Activated naive CD4-positive, alpha-beta T cell treated with anti-CD3 and anti-CD28 coated beads for 36 hours (primary cell): ENCODE data around the gene TRPV4. TPM values are rescaled to one million over a fixed set of nuclear protein-coding genes. Genes with fewer than 3 reads are reported as not detected.

Experiments
- CTCF ChIA-PET: fragments of 350-600 bp; sonication (Branson Sonifier 250); formaldehyde crosslinking; loops from one replicate; lab custom pipeline; 2021; ENCODE audit warnings: antibody characterized with exemption; lab: Charles Lee
- DNase-seq: peaks from one replicate; pipeline ENCODE4 v3.0.0-alpha.2; 2020
- H3K27ac Mint-ChIP-seq: one replicate; pipeline ENCODE4 v1.8.0; 2021; ENCODE audit warnings: mild to moderate bottlenecking, mixed read lengths
- H3K27me3 Mint-ChIP-seq: one replicate; pipeline ENCODE4 v1.8.0; 2021; ENCODE audit warnings: low read depth, mixed read lengths
- H3K36me3 Mint-ChIP-seq: one replicate; pipeline ENCODE4 v1.8.0; 2021; ENCODE audit warnings: low read depth, mixed read lengths
- H3K4me1 Mint-ChIP-seq: one replicate; pipeline ENCODE4 v1.8.0; 2021; ENCODE audit warnings: low read depth, mixed read lengths
- H3K4me3 Mint-ChIP-seq: one replicate; pipeline ENCODE4 v1.8.0; 2021; ENCODE audit warnings: mild to moderate bottlenecking, moderate library complexity, mixed read lengths
- H3K9me3 Mint-ChIP-seq: one replicate; pipeline ENCODE4 v1.8.0; 2021; ENCODE audit warnings: mixed read lengths
- intact Hi-C: fragments of 100-400 bp; cut with micrococcal nuclease; formaldehyde crosslinking; loops from one replicate; pipeline ENCODE4 v1.15.1; 2023
- total RNA-seq, 2 experiments: library from RNA; stranded (reverse); gene quantifications; one replicate each; pipeline ENCODE4 v1.2.3, GENCODE V29; 2021

TRPV4 gene
- total RNA-seq, 2 experiments from 2014 or later = not detected

- Mint-ChIP-seq H3K4me3 (no peak overlapping the region), H3K9me3 (no peaks in the 10 kb centered on the region), H3K27me3 (peaks cover 12% of the 10 kb centered on the region), H3K36me3 (no peaks in the 10 kb centered on the region), H3K27ac (no peak overlapping the region), H3K4me1 (peaks cover 8% of the 10 kb centered on the region)
- CTCF ChIA-PET = interaction anchor here (3.6 kb wide), 1 partner anchor 10 kb away, joined by 14 read pairs; no protein-coding TSS in a partner anchor
- DNase-seq = no peak
- intact Hi-C loops = no loop called here
Observed at GRCh38 chr12:109835827-109836226, 2.6 kb upstream of the TRPV4 start.

GRCh38 chr12:109832541-109833306, 474 bp downstream of the TRPV4 start:
- Mint-ChIP-seq H3K27ac (no peak overlapping the region), H3K4me1 (peaks cover 4% of the 10 kb centered on the region), H3K36me3 (no peaks in the 10 kb centered on the region), H3K27me3 (peaks cover 13% of the 10 kb centered on the region), H3K4me3 (no peak overlapping the region), H3K9me3 (no peaks in the 10 kb centered on the region)
- no peak for DNase-seq
- CTCF ChIA-PET = interaction anchor here (1.1 to 1.7 kb wide), 2 partner anchors 13 to 28 kb away, joined by 4 to 6 read pairs; no protein-coding TSS in a partner anchor
- intact Hi-C loops = no loop called here

GRCh38 chr12:109831929-109832328, 1.3 kb downstream of the TRPV4 start:
- Mint-ChIP-seq H3K36me3 (no peaks in the 10 kb centered on the region), H3K27ac (no peak overlapping the region), H3K4me1 (peaks cover 4% of the 10 kb centered on the region), H3K27me3 (peaks cover 13% of the 10 kb centered on the region), H3K4me3 (no peak overlapping the region), H3K9me3 (no peaks in the 10 kb centered on the region)
- no peak for DNase-seq
- CTCF ChIA-PET = interaction anchor here (1.1 to 1.7 kb wide), 2 partner anchors 14 to 28 kb away, joined by 4 to 6 read pairs; no protein-coding TSS in a partner anchor
- intact Hi-C loops = no loop called here

DNA sequence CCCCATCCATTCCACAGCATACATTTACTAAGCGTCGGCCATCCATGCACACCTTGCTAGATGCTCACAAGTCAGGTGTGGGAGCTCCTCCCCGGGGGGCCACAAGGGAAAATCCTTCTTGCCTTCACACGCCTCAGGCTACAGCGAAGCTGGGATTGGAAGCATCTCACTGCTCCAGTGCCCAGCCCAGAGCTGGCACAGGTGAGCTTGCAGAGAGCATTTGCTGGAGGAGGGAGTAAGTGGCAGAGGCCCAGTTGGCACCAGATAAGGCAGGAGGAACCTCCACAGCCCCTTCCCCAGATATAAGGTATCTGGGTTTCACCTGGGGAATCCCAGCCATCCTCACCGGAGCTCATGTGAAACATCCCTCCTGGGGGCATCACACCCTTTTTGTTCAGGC, 1.8 kb downstream of the TRPV4 start:
- H3K36me3 Mint-ChIP-seq = no peaks in the 10 kb centered on the region

GRCh38 chr12:109830718-109831117, 2.5 kb downstream of the TRPV4 start:
- CTCF ChIA-PET = interaction anchor here (3.2 kb wide), 1 partner anchor 15 kb away, joined by 24 read pairs; no protein-coding TSS in a partner anchor
- H3K9me3 Mint-ChIP-seq = no peaks in the 10 kb centered on the region
- H3K4me3 Mint-ChIP-seq = no peak overlapping the region
- intact Hi-C loops = no loop called here
- no peaks in the 10 kb centered on the region for H3K36me3 Mint-ChIP-seq
- no peak overlapping the region for H3K27ac Mint-ChIP-seq
- DNase-seq = no peak
- peaks cover 13% of the 10 kb centered on the region for H3K27me3 Mint-ChIP-seq
- H3K4me1 Mint-ChIP-seq = peaks cover 4% of the 10 kb centered on the region

More for the DNA sequence above, 1.8 kb downstream of the TRPV4 start:
- no peak overlapping the region for H3K27ac Mint-ChIP-seq
- peaks cover 13% of the 10 kb centered on the region for H3K27me3 Mint-ChIP-seq
- H3K9me3 Mint-ChIP-seq = no peaks in the 10 kb centered on the region
- intact Hi-C loops = no loop called here
- peaks cover 4% of the 10 kb centered on the region for H3K4me1 Mint-ChIP-seq
- no peak overlapping the region for H3K4me3 Mint-ChIP-seq
- no peak for DNase-seq
- CTCF ChIA-PET = interaction anchor here (1.1 kb wide), 1 partner anchor 27 kb away, joined by 6 read pairs; no protein-coding TSS in a partner anchor

DNA sequence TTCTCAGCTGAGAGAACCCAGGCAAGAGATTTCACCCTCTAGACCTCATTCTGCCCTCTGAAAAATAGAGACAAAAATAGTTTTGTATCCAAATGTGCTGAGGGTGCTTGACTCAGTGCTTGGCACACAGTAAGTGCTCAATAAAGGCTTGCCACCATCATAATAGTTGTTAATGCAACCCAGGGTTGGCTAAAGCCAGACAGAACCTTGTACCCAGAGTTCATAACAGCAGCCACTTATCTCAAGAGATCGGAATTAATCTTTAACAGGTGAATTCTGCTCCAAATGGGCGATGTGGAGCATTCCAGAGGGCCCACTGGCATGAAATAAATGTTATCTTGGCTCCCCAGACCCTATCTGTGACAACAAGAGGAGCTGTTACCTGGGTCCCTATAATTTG, 2.9 kb downstream of the TRPV4 start:
- H3K4me1 Mint-ChIP-seq = peaks cover 4% of the 10 kb centered on the region
- no peaks in the 10 kb centered on the region for H3K9me3 Mint-ChIP-seq
- DNase-seq = no peak
- no peaks in the 10 kb centered on the region for H3K36me3 Mint-ChIP-seq
- CTCF ChIA-PET = interaction anchor here (3.2 kb wide), 1 partner anchor 15 kb away, joined by 24 read pairs; no protein-coding TSS in a partner anchor
- H3K27me3 Mint-ChIP-seq = peaks cover 13% of the 10 kb centered on the region
- intact Hi-C loops = no loop called here
- H3K27ac Mint-ChIP-seq = no peak overlapping the region
- no peak overlapping the region for H3K4me3 Mint-ChIP-seq

GRCh38 chr12:109829667-109830066, 3.5 kb downstream of the TRPV4 start:
- no peaks in the 10 kb centered on the region for H3K36me3 Mint-ChIP-seq
- no peak for DNase-seq
- peaks cover 13% of the 10 kb centered on the region for H3K27me3 Mint-ChIP-seq
- intact Hi-C loops = no loop called here
- no peak overlapping the region for H3K4me3 Mint-ChIP-seq
- peaks cover 4% of the 10 kb centered on the region for H3K4me1 Mint-ChIP-seq
- CTCF ChIA-PET = interaction anchor here (0.7 to 3.2 kb wide), 3 partner anchors 16 to 64 kb away, joined by 5 to 24 read pairs (median 5); no protein-coding TSS in a partner anchor
- no peak overlapping the region for H3K27ac Mint-ChIP-seq
- no peaks in the 10 kb centered on the region for H3K9me3 Mint-ChIP-seq

DNA sequence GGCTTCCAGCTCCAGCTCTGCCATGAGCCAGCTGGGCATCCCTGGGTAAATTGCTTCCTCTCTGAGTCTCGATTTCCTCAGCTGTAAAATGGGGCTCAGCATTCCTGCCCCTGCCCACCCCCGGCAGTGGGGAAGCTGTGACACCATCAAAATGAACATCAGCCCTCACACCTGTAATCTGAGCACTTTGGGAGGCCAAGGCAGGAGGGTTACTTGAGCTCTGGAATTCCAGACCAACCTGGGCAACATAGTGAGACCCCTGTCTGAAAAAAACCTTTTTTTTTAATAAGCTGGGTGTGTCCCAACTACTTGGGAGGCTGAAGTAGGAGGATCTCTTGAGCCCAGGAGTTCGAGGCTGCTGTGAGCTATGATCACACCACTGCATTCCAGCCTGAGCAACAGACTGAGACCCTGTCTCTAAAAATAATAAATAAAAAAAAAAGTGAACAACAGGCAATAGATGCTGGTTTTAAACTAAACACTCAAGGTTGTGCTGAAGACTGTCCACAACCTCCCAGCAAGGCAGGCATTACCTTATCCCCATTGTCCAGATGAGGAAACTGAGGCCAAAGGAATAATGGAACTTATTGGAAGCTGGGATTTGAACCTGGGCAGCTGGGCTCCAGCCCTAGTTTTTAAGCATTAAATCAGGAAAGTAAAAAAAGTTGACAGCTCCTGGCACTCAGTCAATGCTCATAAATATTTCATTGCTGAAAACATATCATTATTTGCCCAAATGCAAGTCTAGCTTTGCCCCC, 4.3 kb downstream of the TRPV4 start:
- CTCF ChIA-PET = interaction anchor here (0.7 to 3.2 kb wide), 4 partner anchors 16 to 64 kb away, joined by 5 to 24 read pairs (median 5); no protein-coding TSS in a partner anchor

GRCh38 chr12:109827566-109828550, 5.3 kb downstream of the TRPV4 start:
- no peak overlapping the region for H3K27ac Mint-ChIP-seq
- no peak overlapping the region for H3K4me3 Mint-ChIP-seq
- H3K9me3 Mint-ChIP-seq = no peaks in the 10 kb centered on the region
- H3K4me1 Mint-ChIP-seq = no peaks in the 10 kb centered on the region
- CTCF ChIA-PET = interaction anchor here (1.5 to 3.2 kb wide), 2 partner anchors 17 to 25 kb away, joined by 5 to 24 read pairs; no protein-coding TSS in a partner anchor
- H3K27me3 Mint-ChIP-seq = peaks cover 7% of the 10 kb centered on the region
- DNase-seq = no peak
- intact Hi-C loops = no loop called here
- H3K36me3 Mint-ChIP-seq = no peaks in the 10 kb centered on the region

More for the DNA sequence above, 4.3 kb downstream of the TRPV4 start:
- intact Hi-C loops = no loop called here
- DNase-seq = no peak
- H3K36me3 Mint-ChIP-seq = no peaks in the 10 kb centered on the region
- peaks cover 4% of the 10 kb centered on the region for H3K4me1 Mint-ChIP-seq
- no peaks in the 10 kb centered on the region for H3K9me3 Mint-ChIP-seq
- H3K4me3 Mint-ChIP-seq = no peak overlapping the region
- H3K27ac Mint-ChIP-seq = no peak overlapping the region
- peaks cover 12% of the 10 kb centered on the region for H3K27me3 Mint-ChIP-seq

DNA sequence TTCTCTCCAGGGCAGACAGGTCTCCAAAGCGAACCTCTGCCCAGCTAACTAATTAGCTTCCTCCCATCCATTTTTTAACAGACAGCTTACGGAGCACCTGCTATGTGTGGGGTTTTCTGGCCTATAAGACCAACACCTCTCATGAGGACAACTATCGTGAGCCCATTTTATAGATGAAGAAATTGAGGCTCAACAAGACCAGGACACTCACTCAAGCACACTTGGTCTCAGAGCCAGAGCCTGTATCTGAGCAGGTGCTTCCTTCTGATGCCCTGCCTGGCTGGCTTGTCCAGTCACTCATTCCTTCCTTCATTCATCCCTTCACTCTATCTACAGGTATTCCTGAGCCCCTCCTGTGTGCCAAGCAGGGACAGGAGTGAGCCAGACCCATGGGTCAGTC, 6.1 kb downstream of the TRPV4 start:
- H3K36me3 Mint-ChIP-seq = no peaks in the 10 kb centered on the region
- H3K27me3 Mint-ChIP-seq = peaks cover 7% of the 10 kb centered on the region
- no peak overlapping the region for H3K4me3 Mint-ChIP-seq
- DNase-seq = no peak
- CTCF ChIA-PET = interaction anchor here (1.2 kb wide), 1 partner anchor 21 kb away, joined by 6 read pairs; no protein-coding TSS in a partner anchor
- intact Hi-C loops = no loop called here
- H3K9me3 Mint-ChIP-seq = no peaks in the 10 kb centered on the region
- H3K27ac Mint-ChIP-seq = no peak overlapping the region
- H3K4me1 Mint-ChIP-seq = no peaks in the 10 kb centered on the region

GRCh38 chr12:109824731-109825130, 8.5 kb downstream of the TRPV4 start:
- CTCF ChIA-PET = interaction anchor here (1.3 to 1.4 kb wide), 2 partner anchors 19 to 21 kb away, joined by 3 to 4 read pairs; no protein-coding TSS in a partner anchor
- H3K27me3 Mint-ChIP-seq = no peaks in the 10 kb centered on the region

More at GRCh38 chr12:109824731-109825130, 8.5 kb downstream of the TRPV4 start:
- Mint-ChIP-seq H3K4me3 (no peak overlapping the region), H3K4me1 (no peaks in the 10 kb centered on the region), H3K36me3 (no peaks in the 10 kb centered on the region), H3K27ac (no peak overlapping the region), H3K9me3 (no peaks in the 10 kb centered on the region)
- no peak for DNase-seq
- intact Hi-C loops = no loop called here
